IMR-90 (cell line): ENCODE data around the gene KIAA0319L. TPM values are rescaled to one million over a fixed set of nuclear protein-coding genes. Genes with fewer than 3 reads are reported as not detected.

Experiments
- ATAC-seq: fragments of 200-7000 bp; cut with Tn5 transposase; 2 replicates; pipeline ENCODE4 v1.9.1; 2020; ENCODE audit warnings: low read depth, mild to moderate bottlenecking, moderate library complexity
- BruUV-seq: library from RNA; stranded (reverse); fragments of 400-500 nt; replicated peaks from 2 replicates; lab custom pipeline; 2021; lab: Mats Ljungman, UMichigan
- CTCF ChIA-PET: fragments of 300-600 bp; formaldehyde crosslinking; extraction: SDS; loops from one replicate; lab custom pipeline; 2021; ENCODE audit warnings: antibody characterized with exemption; lab: Yijun Ruan, JAX
- POLR2A ChIA-PET: fragments of 300-600 bp; sonication (Branson Sonifier 250); formaldehyde crosslinking; loops from one replicate; lab custom pipeline; 2022; ENCODE audit warnings: antibody characterized with exemption; ENCODE audit not compliant: unreplicated experiment; lab: Charles Lee
- DNase-seq: peaks from one replicate; pipeline ENCODE4 v3.0.0; 2013
- H2AFZ ChIP-seq: replicated peaks from 2 replicates; pipeline ENCODE3; 2013; ENCODE audit warnings: low read length, mild to moderate bottlenecking; ENCODE audit not compliant: poor library complexity
- H2AK5ac ChIP-seq: 2 replicates; pipeline ENCODE4 v1.6.1; 2013; ENCODE audit warnings: low read depth, low read length, inconsistent platforms
- H2AK9ac ChIP-seq: replicated peaks from 2 replicates; pipeline ENCODE3; 2013; ENCODE audit warnings: mild to moderate bottlenecking, low read depth, low read length, moderate library complexity; ENCODE audit not compliant: poor library complexity
- H2BK120ac ChIP-seq: 2 replicates; pipeline ENCODE4 v1.6.1; 2013; ENCODE audit warnings: low read depth, low read length, inconsistent platforms
- H2BK15ac ChIP-seq: 3 replicates; pipeline ENCODE4 v1.6.1; 2013; ENCODE audit warnings: low read depth, low read length, inconsistent platforms
- H2BK20ac ChIP-seq: 2 replicates; pipeline ENCODE4 v1.6.1; 2013; ENCODE audit warnings: low read depth, mild to moderate bottlenecking, inconsistent platforms, low read length, moderate library complexity
- H2BK5ac ChIP-seq: 2 replicates; pipeline ENCODE4 v1.6.1; 2013; ENCODE audit warnings: mild to moderate bottlenecking, low read depth, low read length, inconsistent platforms; ENCODE audit not compliant: poor library complexity, severe bottlenecking
- H3K14ac ChIP-seq: replicated peaks from 2 replicates; pipeline ENCODE4 v1.6.1; 2013; ENCODE audit warnings: low read depth, low read length, inconsistent platforms
- H3K18ac ChIP-seq: 2 replicates; pipeline ENCODE4 v1.6.1; 2013; ENCODE audit warnings: low read depth, low read length, control low read depth
- H3K23ac ChIP-seq: 2 replicates; pipeline ENCODE4 v1.6.1; 2013; ENCODE audit warnings: low read depth, low read length, inconsistent platforms
- H3K27ac ChIP-seq: 2 replicates; pipeline ENCODE4 v1.5.1; 2013; ENCODE audit warnings: mild to moderate bottlenecking, control low read depth, low read length; ENCODE audit not compliant: insufficient read depth
- H3K27me3 ChIP-seq: 2 replicates; pipeline ENCODE4 v1.6.1; 2013; ENCODE audit warnings: low read length; ENCODE audit not compliant: control insufficient read depth, insufficient read depth
- H3K36me3 ChIP-seq: 2 replicates; pipeline ENCODE4 v1.6.1; 2013; ENCODE audit warnings: low read length, mixed read lengths; ENCODE audit not compliant: control insufficient read depth, insufficient read depth
- H3K4ac ChIP-seq: 2 replicates; pipeline ENCODE4 v1.6.1; 2013; ENCODE audit warnings: low read depth, low read length, inconsistent platforms
- H3K4me1 ChIP-seq: 2 replicates; pipeline ENCODE4 v1.6.1; 2013; ENCODE audit warnings: low read length, mixed read lengths; ENCODE audit not compliant: control insufficient read depth, insufficient read depth
- H3K4me2 ChIP-seq: 2 replicates; pipeline ENCODE4 v1.6.1; 2013; ENCODE audit warnings: low read depth, mild to moderate bottlenecking, control low read depth, low read length, moderate library complexity
- H3K4me3 ChIP-seq: 2 replicates; pipeline ENCODE4 v1.5.1; 2013; ENCODE audit warnings: low read depth, mild to moderate bottlenecking, control low read depth, low read length, moderate library complexity; ENCODE audit not compliant: insufficient read depth
- H3K56ac ChIP-seq: 2 replicates; pipeline ENCODE4 v1.6.1; 2013; ENCODE audit warnings: low read length, inconsistent platforms; ENCODE audit not compliant: insufficient read depth; ENCODE audit errors: extremely low read depth
- H3K79me1 ChIP-seq, 2 experiments: 2 replicates each; pipeline ENCODE4 v1.6.1; 2013; ENCODE audit warnings: low read length in 2 of 2, inconsistent platforms in 1 of 2, low read depth in 1 of 2
- H3K9ac ChIP-seq: 2 replicates; pipeline ENCODE4 v1.6.1; 2013; ENCODE audit warnings: low read depth, low read length, control low read depth
- H3K9me1 ChIP-seq: 2 replicates; pipeline ENCODE4 v1.6.1; 2013; ENCODE audit warnings: low read length, inconsistent platforms; ENCODE audit not compliant: insufficient read depth
- H3K9me3 ChIP-seq: 2 replicates; pipeline ENCODE4 v1.6.1; 2013; ENCODE audit warnings: low read length; ENCODE audit not compliant: control insufficient read depth, insufficient read depth
- H4K20me1 ChIP-seq: 2 replicates; pipeline ENCODE4 v1.6.1; 2013; ENCODE audit warnings: low read length, inconsistent platforms; ENCODE audit not compliant: insufficient read depth
- H4K5ac ChIP-seq: 2 replicates; pipeline ENCODE4 v1.6.1; 2013; ENCODE audit warnings: mild to moderate bottlenecking, low read depth, low read length, control low read depth
- H4K8ac ChIP-seq, 2 experiments: 2 replicates each; pipeline ENCODE4 v1.6.1; 2013; ENCODE audit warnings: low read depth in 2 of 2, low read length in 2 of 2, control low read depth in 1 of 2, inconsistent platforms in 1 of 2
- H4K91ac ChIP-seq: 2 replicates; pipeline ENCODE4 v1.6.1; 2013; ENCODE audit warnings: low read depth, low read length, inconsistent platforms; ENCODE audit not compliant: insufficient read depth
- ELK1 ChIP-seq: fragments of 150-350 bp; IDR thresholded peaks from 2 replicates; pipeline ENCODE4 v1.6.1; 2016; ENCODE audit warnings: low read depth, mild to moderate bottlenecking, low read length, moderate library complexity, borderline replicate concordance
- FOS ChIP-seq: fragments of 150-350 bp; IDR thresholded peaks from 2 replicates; pipeline ENCODE4 v1.6.1; 2016; ENCODE audit warnings: low read depth, low read length
- RCOR1 ChIP-seq: IDR thresholded peaks from 2 replicates; pipeline ENCODE4 v1.6.1; 2012; ENCODE audit warnings: mild to moderate bottlenecking, low read length, improper control_type of control experiment; ENCODE audit not compliant: insufficient replicate concordance
- RFX5 ChIP-seq: IDR thresholded peaks from 2 replicates; pipeline ENCODE4 v1.8.0; 2012; ENCODE audit warnings: low read depth, mild to moderate bottlenecking, low read length, moderate library complexity
- WGBS, 2 experiments: methylation state at CpG; one replicate each; pipeline versions ENCODE4 v1.1.5 to v1.1.7; 2013; ENCODE audit warnings: missing lambda C conversion rate in 2 of 2; ENCODE audit not compliant: insufficient read length in 1 of 2; ENCODE audit errors: extremely low coverage in 2 of 2; 5-methylcytosine and 5-hydroxymethylcytosine counted together
- dilution Hi-C: fragments of 300-500 bp; cut with HindIII; formaldehyde crosslinking; loops from one replicate; pipeline ENCODE4 v1.14.3; 2018; ENCODE audit warnings: low sequenced_read_pairs; ENCODE audit not compliant: unreplicated experiment
- in situ Hi-C: fragments of 300-500 bp; cut with MboI; formaldehyde crosslinking; loops from 3 replicates; pipeline ENCODE4 v1.14.3; 2019; ENCODE audit warnings: low sequenced_read_pairs, inconsistent platforms, mixed read lengths
- intact Hi-C: fragments of 100-400 bp; cut with micrococcal nuclease; formaldehyde crosslinking; loops from 2 replicates; pipeline ENCODE4 v1.10.0; 2022
- polyA plus RNA-seq, 3 experiments: library from polyadenylated mRNA; depleted of rRNA; stranded (reverse); fragments of >200 nt; gene quantifications; 2 replicates each; pipeline ENCODE4 v1.2.3, GENCODE V29; 2012; ENCODE audit warnings: low replicate concordance in 1 of 3
- total RNA-seq: library from RNA; depleted of rRNA; stranded (reverse); fragments of >200 nt; gene quantifications from 2 replicates; pipeline ENCODE4 v1.2.3, GENCODE V29; 2012

KIAA0319L gene
- total and polyA plus RNA-seq, 2 of the 4 experiments (the other 2 are of a cell fraction): 38.0 to 49.8 TPM

DNA sequence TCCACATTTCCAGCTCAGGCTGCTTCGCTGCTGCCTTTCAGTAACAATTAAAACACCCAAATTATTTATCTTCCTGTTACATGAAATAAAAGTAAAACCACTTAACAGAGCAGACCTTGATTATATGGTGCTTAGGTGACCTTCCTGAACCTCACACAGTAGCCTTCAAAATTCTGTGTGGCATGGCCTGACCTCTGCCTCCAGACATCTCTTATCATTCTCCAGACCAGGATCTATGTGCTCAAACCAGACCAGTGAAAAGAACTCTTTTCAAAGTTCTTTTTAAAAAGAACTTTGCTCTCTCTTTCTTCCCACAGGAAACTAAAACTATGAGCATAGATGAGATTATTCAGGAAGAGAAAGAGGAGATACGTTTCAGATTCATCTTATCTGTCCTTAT lies 37.8 kb downstream of the KIAA0319L start:
- no CpG with 5 or more reads among the region's 2 CpGs for WGBS, 2 experiments

More for the DNA sequence above, 37.8 kb downstream of the KIAA0319L start:
- CTCF ChIA-PET: interaction anchor here (0.6 kb wide), 1 partner anchor 9 kb away, joined by 3 read pairs; no protein-coding TSS in a partner anchor
- no peak overlapping the region for H3K18ac ChIP-seq
- dilution Hi-C loops (no loop called here), intact Hi-C loops (no loop called here), in situ Hi-C loops (no loop called here)
- no peak overlapping the region for H3K4ac ChIP-seq
- peaks cover 2% of the 10 kb centered on the region; the same call in 1 of the 2 replicates for H3K9me3 ChIP-seq
- H3K4me3 ChIP-seq: no peak overlapping the region
- H2BK15ac ChIP-seq: no peak overlapping the region
- H2BK5ac ChIP-seq: no peak overlapping the region
- H4K91ac ChIP-seq: no peak overlapping the region
- DNase-seq (no peak), ATAC-seq (no peak)
- no peak overlapping the region for H2AK5ac ChIP-seq
- peaks cover 2% of the 10 kb centered on the region; the same call in 1 of the 2 replicates for H3K9me1 ChIP-seq
- no peak overlapping the region for H2BK120ac ChIP-seq
- no peak overlapping the region for H3K9ac ChIP-seq
- no peak overlapping the region for H3K23ac ChIP-seq
- no peaks in the 10 kb centered on the region for H3K27me3 ChIP-seq
- POLR2A ChIA-PET: no interaction called here
- no peak overlapping the region for H2BK20ac ChIP-seq
- H3K56ac ChIP-seq: no peak overlapping the region
- H2AFZ ChIP-seq: no peak overlapping the region
- H3K36me3 ChIP-seq: no peaks in the 10 kb centered on the region
- no peak overlapping the region for H2AK9ac ChIP-seq
- peaks cover 12 to 28% of the 10 kb centered on the region in 2 experiments; a peak in 3 of 4 replicates for H3K79me1 ChIP-seq
- no peak for TF ChIP-seq FOS
- no peak for TF ChIP-seq ELK1
- no peak for TF ChIP-seq RFX5
- no peak for TF ChIP-seq RCOR1
- no peak overlapping the region for H4K8ac ChIP-seq
- no peak overlapping the region for H4K5ac ChIP-seq
- no peaks in the 10 kb centered on the region for H4K20me1 ChIP-seq
- no peak overlapping the region for H3K4me2 ChIP-seq
- no peaks in the 10 kb centered on the region for H3K4me1 ChIP-seq
- H3K14ac ChIP-seq: no peak overlapping the region
- H3K27ac ChIP-seq: no peak overlapping the region
- BruUV-seq: no TSS peak
